Smooth muscle cell (in vitro differentiated cells): ENCODE measurements around the gene IPP. TPM values are rescaled to one million over a fixed set of nuclear protein-coding genes. Genes with fewer than 3 reads are reported as not detected.
"Not testable (repeated sequence)": the region's sequence is repeated elsewhere in the genome, so short reads cannot be mapped to it uniquely, and the experiment has no call there.

Experiments
- DNase-seq: peaks from one replicate; lab custom pipeline; 2025; ENCODE audit not compliant: unreplicated experiment; lab: John Stamatoyannopoulos, UW
- H2AFZ ChIP-seq: fragments of 200-600 bp; sonication (generic); 2 replicates; pipeline ENCODE4 v1.6.0; 2016; ENCODE audit warnings: antibody characterized with exemption, low read depth, mild to moderate bottlenecking
- H3F3A ChIP-seq: fragments of 200-600 bp; sonication (generic); 2 replicates; pipeline ENCODE4 v1.6.0; 2017; ENCODE audit warnings: antibody characterized with exemption, low read depth
- H3K27ac ChIP-seq: fragments of 200-600 bp; sonication (generic); 2 replicates; pipeline ENCODE4 v1.5.1; 2016; ENCODE audit warnings: low read depth, mild to moderate bottlenecking
- H3K27me3 ChIP-seq: fragments of 200-600 bp; sonication (generic); 2 replicates; pipeline ENCODE4 v1.6.1; 2016; ENCODE audit warnings: low read depth, mild to moderate bottlenecking
- H3K36me3 ChIP-seq: fragments of 200-600 bp; sonication (generic); 2 replicates; pipeline ENCODE4 v1.5.1; 2016; ENCODE audit warnings: low read depth
- H3K4me1 ChIP-seq: fragments of 200-600 bp; sonication (generic); 2 replicates; pipeline ENCODE4 v1.5.1; 2016; ENCODE audit warnings: low read depth
- H3K4me2 ChIP-seq: fragments of 200-600 bp; sonication (generic); 2 replicates; pipeline ENCODE4 v1.6.0; 2016; ENCODE audit warnings: mild to moderate bottlenecking
- H3K4me3 ChIP-seq: fragments of 200-600 bp; sonication (generic); 2 replicates; pipeline ENCODE4 v1.5.1; 2016; ENCODE audit warnings: mild to moderate bottlenecking
- H3K79me2 ChIP-seq: fragments of 200-600 bp; sonication (generic); 2 replicates; pipeline ENCODE4 v1.6.0; 2016; ENCODE audit warnings: low read depth, mild to moderate bottlenecking
- H3K9ac ChIP-seq: fragments of 200-600 bp; sonication (generic); 2 replicates; pipeline ENCODE4 v1.6.0; 2016; ENCODE audit warnings: low read depth
- H3K9me3 ChIP-seq: fragments of 200-600 bp; sonication (generic); replicated peaks from 2 replicates; pipeline ENCODE4 v1.5.1; 2016; ENCODE audit warnings: low read depth
- H4K20me1 ChIP-seq: fragments of 200-600 bp; sonication (generic); 2 replicates; pipeline ENCODE4 v1.6.0; 2016; ENCODE audit warnings: low read depth
- WGBS: methylation state at CpG from one replicate; pipeline ENCODE4 v1.1.7; 2016; ENCODE audit warnings: low lambda C conversion rate; 5-methylcytosine and 5-hydroxymethylcytosine counted together
- polyA plus RNA-seq: library from polyadenylated mRNA; unstranded; fragments of >200 nt; fragmentation: Nextera tagmentation; extraction: Ambion mirVana; gene quantifications from 2 replicates; pipeline ENCODE4 v1.2.1, GENCODE V29; 2016
- total RNA-seq: library from RNA; depleted of rRNA; stranded (reverse); fragments of >200 nt; gene quantifications from 2 replicates; pipeline ENCODE4 v1.2.3, GENCODE V29; 2014
- TF ChIP-seq, protein P1 (sequence below): fragments of 200-600 bp; sonication (generic); IDR thresholded peaks from 2 replicates; pipeline ENCODE4 v1.5.1; 2017; ENCODE audit warnings: borderline replicate concordance, mild to moderate bottlenecking, antibody characterized with exemption; ENCODE audit not compliant: insufficient read depth, poor library complexity, severe bottlenecking

Gene IPP
- total and polyA plus RNA-seq, 2 experiments from 2014 or later: 9.9 to 14.8 TPM

DNA sequence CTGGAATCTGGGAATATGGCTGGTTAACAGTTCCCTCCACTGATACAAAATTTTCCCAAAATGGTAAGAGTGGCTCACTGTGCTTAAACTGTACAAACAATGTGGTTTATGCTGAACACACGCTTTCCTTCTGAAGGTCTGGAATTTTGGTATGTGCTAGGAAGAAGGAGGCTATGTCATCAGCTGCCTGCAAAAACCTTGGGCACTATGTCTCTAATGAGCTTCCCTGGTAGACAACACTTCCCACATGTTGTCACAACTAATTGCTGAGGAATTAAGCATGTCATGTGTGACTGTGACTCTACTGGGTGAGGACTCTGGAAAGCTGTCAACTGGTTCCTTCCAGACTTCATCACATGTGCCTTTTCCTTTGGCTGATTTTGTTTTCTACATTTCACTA lies 29.2 kb downstream of the IPP start:
- Histone ChIP-seq H3K4me2 (peak overlapping the region; percentile 45), H2AFZ (no peak overlapping the region), H3K27ac (peak overlapping the region; percentile 76), H3K36me3 (no peaks in the 10 kb centered on the region), H3K9me3 (no peaks in the 10 kb centered on the region), H4K20me1 (no peaks in the 10 kb centered on the region), H3F3A (peaks cover 14% of the 10 kb centered on the region), H3K9ac (no peak overlapping the region), H3K4me1 (no peaks in the 10 kb centered on the region), H3K27me3 (no peaks in the 10 kb centered on the region), H3K79me2 (no peaks in the 10 kb centered on the region), H3K4me3 (no peak overlapping the region)
- TF ChIP-seq, protein P1, sequence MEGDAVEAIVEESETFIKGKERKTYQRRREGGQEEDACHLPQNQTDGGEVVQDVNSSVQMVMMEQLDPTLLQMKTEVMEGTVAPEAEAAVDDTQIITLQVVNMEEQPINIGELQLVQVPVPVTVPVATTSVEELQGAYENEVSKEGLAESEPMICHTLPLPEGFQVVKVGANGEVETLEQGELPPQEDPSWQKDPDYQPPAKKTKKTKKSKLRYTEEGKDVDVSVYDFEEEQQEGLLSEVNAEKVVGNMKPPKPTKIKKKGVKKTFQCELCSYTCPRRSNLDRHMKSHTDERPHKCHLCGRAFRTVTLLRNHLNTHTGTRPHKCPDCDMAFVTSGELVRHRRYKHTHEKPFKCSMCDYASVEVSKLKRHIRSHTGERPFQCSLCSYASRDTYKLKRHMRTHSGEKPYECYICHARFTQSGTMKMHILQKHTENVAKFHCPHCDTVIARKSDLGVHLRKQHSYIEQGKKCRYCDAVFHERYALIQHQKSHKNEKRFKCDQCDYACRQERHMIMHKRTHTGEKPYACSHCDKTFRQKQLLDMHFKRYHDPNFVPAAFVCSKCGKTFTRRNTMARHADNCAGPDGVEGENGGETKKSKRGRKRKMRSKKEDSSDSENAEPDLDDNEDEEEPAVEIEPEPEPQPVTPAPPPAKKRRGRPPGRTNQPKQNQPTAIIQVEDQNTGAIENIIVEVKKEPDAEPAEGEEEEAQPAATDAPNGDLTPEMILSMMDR: no peak
- 13% methylated on average over 1 of the region's 1 CpG for WGBS
- no peak for DNase-seq

DNA sequence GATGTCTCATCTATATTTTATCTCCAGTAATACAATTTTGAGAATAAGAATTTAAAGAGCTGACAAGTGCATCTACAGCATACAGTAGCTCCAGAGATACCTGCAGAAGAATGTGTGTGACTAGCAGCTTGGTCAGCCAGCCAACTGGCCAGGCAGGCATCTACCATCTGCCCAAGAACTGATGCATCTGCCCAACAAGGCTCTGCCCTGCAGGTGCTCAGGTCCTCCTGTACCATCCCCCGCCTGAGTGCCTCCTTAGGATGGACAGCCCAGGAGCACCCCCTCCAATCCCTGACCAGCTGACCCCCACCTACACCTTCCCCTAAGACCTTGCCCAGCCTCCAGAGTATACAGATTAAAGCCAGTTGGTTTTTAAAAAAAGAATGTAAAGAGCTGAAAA lies 32.2 kb downstream of the IPP start:
- 89% methylated on average over 1 of the region's 1 CpG for WGBS
- Histone ChIP-seq H3K4me2 (no peak overlapping the region), H4K20me1 (no peaks in the 10 kb centered on the region), H3K4me1 (no peaks in the 10 kb centered on the region), H3K4me3 (no peak overlapping the region), H3K79me2 (no peaks in the 10 kb centered on the region), H3K36me3 (peaks cover 4% of the 10 kb centered on the region), H3K27ac (no peak overlapping the region), H3K27me3 (no peaks in the 10 kb centered on the region), H3K9me3 (no peaks in the 10 kb centered on the region), H2AFZ (no peak overlapping the region), H3F3A (peaks cover 12% of the 10 kb centered on the region), H3K9ac (no peak overlapping the region)
- TF ChIP-seq, protein P1: no peak
- DNase-seq: no peak

DNA sequence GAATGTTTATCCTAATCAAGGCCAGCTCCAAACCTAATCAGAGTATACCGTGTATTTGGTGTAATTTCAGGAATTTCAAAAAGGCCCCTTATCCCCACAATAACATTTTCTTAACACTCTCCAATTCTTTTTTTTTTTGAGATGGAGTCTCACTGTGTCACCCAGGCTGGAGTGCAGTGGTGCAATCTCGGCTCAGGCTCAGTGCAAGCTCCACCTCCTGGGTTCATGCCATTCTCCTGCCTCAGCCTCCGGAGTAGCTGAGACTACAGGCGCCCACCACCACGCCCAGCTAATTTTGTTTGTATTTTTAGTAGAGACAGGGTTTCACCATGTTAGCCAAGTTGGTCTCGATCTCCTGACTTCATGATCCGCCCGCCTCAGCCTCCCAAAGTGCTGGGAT lies 33.1 kb downstream of the IPP start:
- not testable (repeated sequence) for H3K79me2 ChIP-seq, H4K20me1 ChIP-seq, H3K4me3 ChIP-seq, H3K4me2 ChIP-seq, H3K9me3 ChIP-seq, H3K9ac ChIP-seq, H3K27ac ChIP-seq, H3K36me3 ChIP-seq, H3F3A ChIP-seq, H2AFZ ChIP-seq, H3K27me3 ChIP-seq, DNase-seq, H3K4me1 ChIP-seq
- 70% methylated on average over 8 of the region's 8 CpGs for WGBS

DNA sequence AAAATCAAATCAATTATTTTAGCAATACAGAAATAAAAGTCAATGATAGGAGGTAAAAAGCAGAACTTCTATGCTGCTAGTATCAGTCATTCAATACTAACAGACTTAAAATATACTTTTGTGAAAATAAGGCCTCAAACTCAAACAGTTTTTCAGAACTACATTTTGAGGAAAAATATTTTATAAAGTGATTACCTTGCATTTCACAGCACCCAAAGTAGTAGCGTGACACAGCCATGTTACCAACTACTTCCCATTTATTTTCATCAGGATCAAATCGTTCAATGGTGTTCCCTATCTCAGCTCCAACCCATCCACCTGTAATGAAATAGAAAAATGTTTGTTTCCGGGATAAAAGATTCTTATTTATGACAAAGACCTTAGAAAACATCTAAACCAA lies 33.8 kb downstream of the IPP start:
- Histone ChIP-seq H3K9ac (no peak overlapping the region), H3K9me3 (no peaks in the 10 kb centered on the region), H3K4me1 (no peaks in the 10 kb centered on the region), H3K27me3 (no peaks in the 10 kb centered on the region), H3K79me2 (no peaks in the 10 kb centered on the region), H3K36me3 (peaks cover 4% of the 10 kb centered on the region), H3F3A (peaks cover 5% of the 10 kb centered on the region), H3K4me2 (no peak overlapping the region), H3K27ac (no peak overlapping the region), H4K20me1 (no peaks in the 10 kb centered on the region), H3K4me3 (no peak overlapping the region), H2AFZ (no peak overlapping the region)
- DNase-seq: no peak
- 96% methylated on average over 3 of the region's 3 CpGs for WGBS
- TF ChIP-seq, protein P1: no peak
